H1 (cell line): ENCODE data around the gene ZNF429.
"Not testable (repeated sequence)": the region's sequence is repeated elsewhere in the genome, so short reads cannot be mapped to it uniquely, and the experiment has no call there.

Experiments used
- EZH2 ChIP-seq: fragments of 200-600 bp; sonication (generic); IDR thresholded peaks from 2 replicates; pipeline ENCODE4 v1.7.1; 2012; ENCODE audit warnings: low read depth, mild to moderate bottlenecking, moderate library complexity, low read length, inconsistent platforms; ENCODE audit not compliant: severe bottlenecking
- TF ChIP-seq, protein P1 (sequence below), 3 experiments: IDR thresholded peaks; 1 replicate in 2 of 3; 2 replicates in 1 of 3; pipeline versions ENCODE4 v1.5.1 to v1.6.1; 2011; ENCODE audit warnings: low read length in 3 of 3, mild to moderate bottlenecking in 3 of 3, inconsistent platforms in 2 of 3, low read depth in 1 of 3, moderate library complexity in 1 of 3; ENCODE audit not compliant: insufficient read depth in 1 of 3; ENCODE audit errors: control extremely low read depth in 1 of 3

DNA sequence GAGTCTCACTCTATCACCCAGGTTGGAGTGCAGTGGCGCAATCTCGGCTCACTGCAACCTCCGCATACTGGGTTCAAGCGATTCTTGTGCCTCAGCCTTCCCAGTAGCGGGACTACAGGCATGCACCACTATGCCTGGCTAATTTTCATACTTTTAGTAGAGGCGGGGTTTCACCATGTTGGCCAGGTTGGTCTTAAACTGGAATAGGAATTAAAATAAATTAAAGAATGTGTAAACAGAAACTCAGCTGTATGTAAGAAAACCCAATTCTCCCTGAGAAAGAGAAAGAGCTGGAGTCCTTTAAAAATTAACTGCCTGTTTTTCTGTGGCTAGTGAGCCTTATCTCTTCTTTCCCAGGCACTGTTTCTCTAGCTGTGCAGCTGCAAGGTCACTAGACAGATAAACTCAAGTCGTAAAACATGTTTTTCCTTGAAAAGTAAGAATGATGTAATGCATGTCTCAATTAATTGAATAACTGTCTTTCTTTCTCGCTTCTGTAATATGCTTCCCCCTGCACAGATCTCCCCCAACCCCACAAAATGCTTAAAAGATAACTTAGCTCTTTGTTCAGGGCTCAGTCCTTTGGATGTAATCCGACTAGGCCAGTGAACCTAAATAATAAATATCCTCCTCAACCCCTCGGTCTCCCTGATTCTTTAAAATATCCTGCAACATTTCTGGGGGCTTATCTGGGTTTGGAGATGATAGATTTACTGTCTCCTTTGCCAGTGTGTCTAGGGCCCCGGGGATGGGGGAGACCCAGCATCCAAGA lies 97.4 kb downstream of the ZNF429 start:
- TF ChIP-seq, protein P1, sequence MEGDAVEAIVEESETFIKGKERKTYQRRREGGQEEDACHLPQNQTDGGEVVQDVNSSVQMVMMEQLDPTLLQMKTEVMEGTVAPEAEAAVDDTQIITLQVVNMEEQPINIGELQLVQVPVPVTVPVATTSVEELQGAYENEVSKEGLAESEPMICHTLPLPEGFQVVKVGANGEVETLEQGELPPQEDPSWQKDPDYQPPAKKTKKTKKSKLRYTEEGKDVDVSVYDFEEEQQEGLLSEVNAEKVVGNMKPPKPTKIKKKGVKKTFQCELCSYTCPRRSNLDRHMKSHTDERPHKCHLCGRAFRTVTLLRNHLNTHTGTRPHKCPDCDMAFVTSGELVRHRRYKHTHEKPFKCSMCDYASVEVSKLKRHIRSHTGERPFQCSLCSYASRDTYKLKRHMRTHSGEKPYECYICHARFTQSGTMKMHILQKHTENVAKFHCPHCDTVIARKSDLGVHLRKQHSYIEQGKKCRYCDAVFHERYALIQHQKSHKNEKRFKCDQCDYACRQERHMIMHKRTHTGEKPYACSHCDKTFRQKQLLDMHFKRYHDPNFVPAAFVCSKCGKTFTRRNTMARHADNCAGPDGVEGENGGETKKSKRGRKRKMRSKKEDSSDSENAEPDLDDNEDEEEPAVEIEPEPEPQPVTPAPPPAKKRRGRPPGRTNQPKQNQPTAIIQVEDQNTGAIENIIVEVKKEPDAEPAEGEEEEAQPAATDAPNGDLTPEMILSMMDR (IDR thresholded peaks at IDR 0.05; ENCODE audit: control extremely low read depth in 1 of 3, insufficient read depth in 1 of 3, low read depth in 1 of 3, low read length in 3 of 3), result not testable (repeated sequence)
- not testable (repeated sequence) for TF ChIP-seq EZH2
